ENCODE results near the gene LSM14A. TPM values are rescaled to one million over a fixed set of nuclear protein-coding genes. Genes with fewer than 3 reads are reported as not detected.
A peak's percentile ranks its signal among the peaks of the same experiment; 100 is the strongest.

Gene LSM14A
- total and polyA plus RNA-seq, 9 of the 15 experiments (the other 6 are each of a cell fraction or from before 2014, with no cell fraction given): 19.5 to 150 (median 95.1) TPM

DNA sequence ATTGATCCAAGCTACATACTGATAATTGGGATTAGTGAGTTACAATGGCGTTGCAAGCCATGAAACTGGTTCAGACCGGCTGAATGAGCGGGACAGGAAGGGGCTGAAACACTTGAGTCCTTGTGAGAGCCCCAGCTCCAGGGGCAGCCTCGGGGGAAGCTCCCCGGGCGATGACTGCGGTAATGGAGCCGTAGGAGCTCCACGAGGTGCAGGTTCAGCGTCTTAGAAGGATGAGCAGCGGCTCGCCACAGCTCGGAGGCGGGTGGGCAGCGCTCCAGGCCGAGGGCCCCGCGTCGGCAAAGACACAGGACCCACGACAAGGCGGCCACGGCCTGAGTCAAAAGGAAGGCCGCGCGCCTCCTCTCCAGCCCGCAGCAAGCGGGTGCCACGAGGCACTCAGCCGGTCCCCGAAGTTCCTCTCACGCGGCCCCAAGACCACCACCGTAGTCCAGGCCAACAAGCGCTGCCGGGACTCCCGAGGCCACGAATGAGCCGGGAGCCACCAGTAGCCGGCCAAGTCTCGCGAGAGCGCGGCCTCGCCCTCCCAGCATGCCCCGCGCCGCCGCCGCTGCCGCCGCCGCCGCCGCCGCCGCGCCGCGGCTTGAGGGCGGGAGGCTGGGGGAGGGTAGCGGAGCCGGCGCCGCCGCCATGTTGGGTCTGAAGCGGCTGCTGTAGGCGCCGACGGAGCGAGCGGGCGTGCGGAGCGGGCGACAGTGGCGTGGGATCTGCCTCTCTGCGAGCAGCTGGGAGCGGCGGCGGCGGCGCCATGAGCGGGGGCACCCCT is at the start of gene LSM14A (continued):
- TF ChIP-seq JUN (IDR thresholded peaks at IDR 0.05; ENCODE audit: borderline replicate concordance, low read depth, low read length) (0 out of 2 replicates have a peak, but pooled peaks have one; percentile 8), JUN (CRISPR knock-in tag; IDR thresholded peaks at IDR 0.05; ENCODE audit: borderline replicate concordance) (peak; percentile 79), YY1 (IDR thresholded peaks at IDR 0.05; ENCODE audit: borderline replicate concordance in 1 of 3, control insufficient read depth in 1 of 3, extremely low read depth in 1 of 3, insufficient read depth in 3 of 3, insufficient read length in 1 of 3, insufficient replicate concordance in 2 of 3, low read depth in 1 of 3, low read length in 2 of 3) (peak; percentile 80 to 94 (median 93)), SMAD4 (CRISPR knock-in tag; conservative IDR thresholded peaks at IDR 0.05) (peak; percentile 89), ERF (CRISPR knock-in tag; IDR thresholded peaks at IDR 0.05) (peak; percentile 76; the same call in 1 of the 2 replicates), SREBF2 (CRISPR knock-in tag; IDR thresholded peaks at IDR 0.05) (0 out of 2 replicates have a peak, but pooled peaks have one; percentile 71), KLF16 (IDR thresholded peaks at IDR 0.05) (peak; percentile 69; the same call in 1 of the 2 replicates), GTF2E2 (tag; IDR thresholded peaks at IDR 0.05) (peak; percentile 97), KLF1 (tag; IDR thresholded peaks at IDR 0.05) (0 out of 2 replicates have a peak, but pooled peaks have one; percentile 1), MAFF (IDR thresholded peaks at IDR 0.05; ENCODE audit: low read length) (no peak), ZNF444 (CRISPR knock-in tag; IDR thresholded peaks at IDR 0.05) (no peak), DDX20 (tag; IDR thresholded peaks at IDR 0.05; ENCODE audit: low read depth) (no peak), ZNF830 (CRISPR knock-in tag; IDR thresholded peaks at IDR 0.05) (no peak), ARID2 (IDR thresholded peaks at IDR 0.05) (no peak), SUPT5H (IDR thresholded peaks at IDR 0.05) (peak; percentile 95), ZFX (CRISPR knock-in tag; IDR thresholded peaks at IDR 0.05) (peak; percentile 99), SMAD1 (IDR thresholded peaks at IDR 0.05; ENCODE audit: low read depth, low read length, partially characterized antibody) (peak; percentile 56), TEAD1 (CRISPR knock-in tag; IDR thresholded peaks at IDR 0.05) (peak in 1 of 2 experiments; percentile 91; a peak in 3 of 4 replicates), ARID1B (IDR thresholded peaks at IDR 0.05) (peak; percentile 48; the same call in 1 of the 2 replicates), PTBP1 (IDR thresholded peaks at IDR 0.05; ENCODE audit: low read depth, low read length) (no peak), CREB1 (IDR thresholded peaks at IDR 0.05) (0 out of 2 replicates have a peak, but pooled peaks have one; percentile 28), CREB1 (CRISPR knock-in tag; IDR thresholded peaks at IDR 0.05) (peak; percentile 43; the same call in 1 of the 2 replicates), SREBF1 (IDR thresholded peaks at IDR 0.05; ENCODE audit: borderline replicate concordance, low read depth, low read length) (no peak), NRF1 (conservative IDR thresholded peaks at IDR 0.05 in 1 of 2, IDR thresholded peaks at IDR 0.05 in 1 of 2) (peak; percentile 4 to 18; a peak in 1 of 4 replicates), EP400 (IDR thresholded peaks at IDR 0.05) (peak; percentile 94)
- TF ChIP-seq, protein P1, sequence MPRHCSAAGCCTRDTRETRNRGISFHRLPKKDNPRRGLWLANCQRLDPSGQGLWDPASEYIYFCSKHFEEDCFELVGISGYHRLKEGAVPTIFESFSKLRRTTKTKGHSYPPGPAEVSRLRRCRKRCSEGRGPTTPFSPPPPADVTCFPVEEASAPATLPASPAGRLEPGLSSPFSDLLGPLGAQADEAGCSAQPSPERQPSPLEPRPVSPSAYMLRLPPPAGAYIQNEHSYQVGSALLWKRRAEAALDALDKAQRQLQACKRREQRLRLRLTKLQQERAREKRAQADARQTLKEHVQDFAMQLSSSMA (CRISPR knock-in tag; IDR thresholded peaks at IDR 0.05): peak; percentile 60; the same call in 1 of the 2 replicates
- TF ChIP-seq, protein P2, sequence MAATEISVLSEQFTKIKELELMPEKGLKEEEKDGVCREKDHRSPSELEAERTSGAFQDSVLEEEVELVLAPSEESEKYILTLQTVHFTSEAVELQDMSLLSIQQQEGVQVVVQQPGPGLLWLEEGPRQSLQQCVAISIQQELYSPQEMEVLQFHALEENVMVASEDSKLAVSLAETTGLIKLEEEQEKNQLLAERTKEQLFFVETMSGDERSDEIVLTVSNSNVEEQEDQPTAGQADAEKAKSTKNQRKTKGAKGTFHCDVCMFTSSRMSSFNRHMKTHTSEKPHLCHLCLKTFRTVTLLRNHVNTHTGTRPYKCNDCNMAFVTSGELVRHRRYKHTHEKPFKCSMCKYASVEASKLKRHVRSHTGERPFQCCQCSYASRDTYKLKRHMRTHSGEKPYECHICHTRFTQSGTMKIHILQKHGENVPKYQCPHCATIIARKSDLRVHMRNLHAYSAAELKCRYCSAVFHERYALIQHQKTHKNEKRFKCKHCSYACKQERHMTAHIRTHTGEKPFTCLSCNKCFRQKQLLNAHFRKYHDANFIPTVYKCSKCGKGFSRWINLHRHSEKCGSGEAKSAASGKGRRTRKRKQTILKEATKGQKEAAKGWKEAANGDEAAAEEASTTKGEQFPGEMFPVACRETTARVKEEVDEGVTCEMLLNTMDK (IDR thresholded peaks at IDR 0.05; ENCODE audit: borderline replicate concordance, insufficient read depth, low read depth, low read length, poor library complexity, severe bottlenecking): no peak

Data from K562 (cell line).